DND-41 (cell line): ENCODE measurements around the gene JAK1.

Experiments
- ATAC-seq: fragments of 200-7000 bp; cut with Tn5 transposase; 3 replicates; pipeline ENCODE4 v1.9.1; 2021; ENCODE audit warnings: low read depth; ENCODE audit not compliant: insufficient read depth
- DNase-seq: peaks from one replicate; pipeline ENCODE4 v3.0.0-alpha.2; 2020
- H2AFZ ChIP-seq: 2 replicates; pipeline ENCODE4 v1.6.0; 2012; ENCODE audit warnings: low read depth, low read length
- H3K27ac ChIP-seq: 2 replicates; pipeline ENCODE4 v1.5.1; 2012; ENCODE audit warnings: low read length, inconsistent platforms
- H3K27me3 ChIP-seq: fragments of 200-600 bp; sonication (generic); 2 replicates; pipeline ENCODE4 v1.6.0; 2012; ENCODE audit warnings: low read length, mild to moderate bottlenecking, inconsistent platforms; ENCODE audit not compliant: insufficient read depth, poor library complexity
- H3K36me3 ChIP-seq: 2 replicates; pipeline ENCODE4 v1.5.1; 2012; ENCODE audit warnings: low read length, inconsistent platforms; ENCODE audit not compliant: insufficient read depth
- H3K4me1 ChIP-seq: 2 replicates; pipeline ENCODE4 v1.5.1; 2012; ENCODE audit warnings: mild to moderate bottlenecking, low read length; ENCODE audit not compliant: insufficient read depth
- H3K4me2 ChIP-seq: 2 replicates; pipeline ENCODE4 v1.6.0; 2012; ENCODE audit warnings: mild to moderate bottlenecking, moderate library complexity, low read length, inconsistent platforms; ENCODE audit not compliant: insufficient read depth
- H3K4me3 ChIP-seq, 2 experiments: fragments of 200-600 bp in 1 of 2; shearing (Covaris generic) in 1 of 2; 2 replicates each; pipeline ENCODE4 v1.5.1; 2012 to 2016; ENCODE audit warnings: inconsistent platforms in 2 of 2, low read length in 2 of 2, mild to moderate bottlenecking in 2 of 2, low read depth in 1 of 2, moderate library complexity in 1 of 2
- H3K79me2 ChIP-seq: 2 replicates; pipeline ENCODE4 v1.6.0; 2012; ENCODE audit warnings: low read length, inconsistent platforms; ENCODE audit not compliant: insufficient read depth
- H3K9ac ChIP-seq: 2 replicates; pipeline ENCODE4 v1.6.0; 2012; ENCODE audit warnings: low read depth, mild to moderate bottlenecking, inconsistent platforms, low read length, moderate library complexity
- H3K9me3 ChIP-seq: 2 replicates; pipeline ENCODE4 v1.5.1; 2012; ENCODE audit warnings: low read length, moderate library complexity, mild to moderate bottlenecking, inconsistent platforms; ENCODE audit not compliant: insufficient read depth, severe bottlenecking
- H4K20me1 ChIP-seq: 2 replicates; pipeline ENCODE4 v1.6.0; 2012; ENCODE audit warnings: low read length; ENCODE audit not compliant: insufficient read depth
- EZH2 ChIP-seq: IDR thresholded peaks from 3 replicates; pipeline ENCODE4 v1.6.1; 2012; ENCODE audit warnings: borderline replicate concordance, low read depth, mild to moderate bottlenecking, moderate library complexity, low read length, inconsistent platforms; ENCODE audit not compliant: severe bottlenecking
- TF ChIP-seq, protein P1 (sequence below): IDR thresholded peaks from 2 replicates; pipeline ENCODE4 v1.5.1; 2012; ENCODE audit warnings: borderline replicate concordance, low read length, moderate library complexity, mild to moderate bottlenecking; ENCODE audit not compliant: poor library complexity, severe bottlenecking; ENCODE audit errors: extremely low read depth

JAK1 gene

DNA sequence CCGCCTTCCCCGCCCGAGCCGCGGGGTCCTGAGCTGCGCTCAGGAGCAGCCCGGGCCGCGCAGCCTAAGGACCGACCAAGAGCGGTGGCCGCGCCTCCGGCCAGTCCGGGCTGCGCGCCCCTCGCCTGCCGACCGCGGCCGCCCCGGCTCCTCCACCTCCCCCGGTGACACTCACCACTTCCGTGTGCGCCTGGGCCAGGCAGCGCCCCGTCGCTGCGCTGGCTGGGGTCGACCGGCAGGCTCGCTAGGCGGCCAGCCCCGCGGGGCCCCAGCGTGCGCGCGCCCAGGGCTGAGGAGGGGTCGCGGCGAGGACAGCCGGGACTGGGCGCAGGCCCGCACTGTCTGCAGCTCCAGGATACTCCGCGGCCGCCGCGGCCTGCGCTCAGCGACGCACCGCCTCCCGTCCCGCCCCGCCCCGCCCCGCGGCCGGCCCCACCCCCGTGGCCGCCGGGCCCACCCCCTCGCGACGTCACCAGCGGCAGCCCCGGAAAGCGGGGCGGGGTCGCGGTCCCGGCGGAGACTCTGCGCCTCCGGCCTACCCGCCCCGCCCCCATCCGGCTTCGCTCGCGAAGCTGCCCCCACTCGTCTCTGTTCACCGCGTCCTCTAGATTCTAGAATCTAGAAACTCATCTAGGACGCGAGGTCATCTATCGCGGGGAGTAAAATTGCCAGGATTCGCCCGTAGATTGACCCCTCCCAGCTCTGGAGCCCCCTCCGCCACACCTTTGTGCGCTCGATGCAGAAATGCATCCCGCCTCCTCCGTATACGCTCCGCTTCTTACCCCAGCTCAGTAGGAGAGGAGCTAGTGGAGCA is at the start of gene JAK1:
Gene JAK1, minus strand, starts transcription at position 392 of the 814 bp plus-strand sequence. CDS start 80,285 bp downstream, outside the sequence.
- Histone ChIP-seq H3K4me2 (peak within 1 kb of the TSS; percentile 95), H3K9me3 (no peaks in the 10 kb centered on the region), H3K36me3 (no peaks in the 10 kb centered on the region; the same call in 1 of the 2 replicates), H3K4me1 (peaks cover 52% of the 10 kb centered on the region), H3K27me3 (no peaks in the 10 kb centered on the region), H4K20me1 (peaks cover 40% of the 10 kb centered on the region), H2AFZ (peak within 1 kb of the TSS; percentile 93), H3K27ac (peak within 1 kb of the TSS; percentile 88), H3K9ac (peak within 1 kb of the TSS; percentile 89), H3K79me2 (peaks cover 49% of the 10 kb centered on the region), H3K4me3 (peak within 1 kb of the TSS; percentile 89 to 97)
- DNase-seq, result peak; percentile 86
- peak; percentile 76 for ATAC-seq
- TF ChIP-seq, protein P1, sequence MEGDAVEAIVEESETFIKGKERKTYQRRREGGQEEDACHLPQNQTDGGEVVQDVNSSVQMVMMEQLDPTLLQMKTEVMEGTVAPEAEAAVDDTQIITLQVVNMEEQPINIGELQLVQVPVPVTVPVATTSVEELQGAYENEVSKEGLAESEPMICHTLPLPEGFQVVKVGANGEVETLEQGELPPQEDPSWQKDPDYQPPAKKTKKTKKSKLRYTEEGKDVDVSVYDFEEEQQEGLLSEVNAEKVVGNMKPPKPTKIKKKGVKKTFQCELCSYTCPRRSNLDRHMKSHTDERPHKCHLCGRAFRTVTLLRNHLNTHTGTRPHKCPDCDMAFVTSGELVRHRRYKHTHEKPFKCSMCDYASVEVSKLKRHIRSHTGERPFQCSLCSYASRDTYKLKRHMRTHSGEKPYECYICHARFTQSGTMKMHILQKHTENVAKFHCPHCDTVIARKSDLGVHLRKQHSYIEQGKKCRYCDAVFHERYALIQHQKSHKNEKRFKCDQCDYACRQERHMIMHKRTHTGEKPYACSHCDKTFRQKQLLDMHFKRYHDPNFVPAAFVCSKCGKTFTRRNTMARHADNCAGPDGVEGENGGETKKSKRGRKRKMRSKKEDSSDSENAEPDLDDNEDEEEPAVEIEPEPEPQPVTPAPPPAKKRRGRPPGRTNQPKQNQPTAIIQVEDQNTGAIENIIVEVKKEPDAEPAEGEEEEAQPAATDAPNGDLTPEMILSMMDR, result no peak
- TF ChIP-seq EZH2, result no peak

- H3K36me3 ChIP-seq, result no peaks in the 10 kb centered on the region
- ATAC-seq, result no peak
- no peak for DNase-seq
- no peak overlapping the region for H3K4me3 ChIP-seq
- peaks cover 3% of the 10 kb centered on the region for H3K9me3 ChIP-seq
- no peak overlapping the region for H3K9ac ChIP-seq
- no peaks in the 10 kb centered on the region for H3K27me3 ChIP-seq
- H3K4me2 ChIP-seq, result no peak overlapping the region
- H3K27ac ChIP-seq, result no peak overlapping the region
- H4K20me1 ChIP-seq, result no peaks in the 10 kb centered on the region
- H3K4me1 ChIP-seq, result peaks cover 12% of the 10 kb centered on the region
- H2AFZ ChIP-seq, result no peak overlapping the region
- H3K79me2 ChIP-seq, result no peaks in the 10 kb centered on the region
- no peak for TF ChIP-seq EZH2
- TF ChIP-seq, protein P1, result no peak
Measured at GRCh38 chr1:65014321-65014720, 48.0 kb upstream of the JAK1 start.

- Histone ChIP-seq H3K36me3 (no peaks in the 10 kb centered on the region), H3K27ac (no peak overlapping the region), H3K27me3 (no peaks in the 10 kb centered on the region), H2AFZ (no peak overlapping the region), H4K20me1 (no peaks in the 10 kb centered on the region), H3K9me3 (peaks cover 3% of the 10 kb centered on the region), H3K4me3 (no peak overlapping the region), H3K9ac (no peak overlapping the region), H3K4me1 (peaks cover 16% of the 10 kb centered on the region), H3K79me2 (no peaks in the 10 kb centered on the region), H3K4me2 (no peak overlapping the region)
- DNase-seq (no peak), ATAC-seq (no peak)
- TF ChIP-seq EZH2, result no peak
- TF ChIP-seq, protein P1, result no peak
Measured at GRCh38 chr1:65011983-65012382, 45.6 kb upstream of the JAK1 start.
